Endothelial cell of umbilical vein (primary cell): ENCODE results near the gene WDR7.

Source experiments
- CTCF ChIP-seq, 2 donors: IDR thresholded peaks; 1 replicate in 1 of 2; 2 replicates in 1 of 2; pipeline ENCODE4 v1.5.1; 2011; ENCODE audit warnings: low read length in 2 of 2, mild to moderate bottlenecking in 2 of 2, moderate library complexity in 2 of 2, control low read depth in 1 of 2, inconsistent platforms in 1 of 2, low read depth in 1 of 2; ENCODE audit not compliant: insufficient read depth in 1 of 2; ENCODE audit errors: extremely low read depth in 1 of 2
- EZH2 ChIP-seq: IDR thresholded peaks from 2 replicates; pipeline ENCODE4 v1.6.1; 2012; ENCODE audit warnings: borderline replicate concordance, low read depth, mild to moderate bottlenecking, moderate library complexity, low read length, inconsistent platforms; ENCODE audit not compliant: severe bottlenecking
- FOS ChIP-seq: IDR thresholded peaks from 2 replicates; pipeline ENCODE4 v1.6.1; 2011; ENCODE audit warnings: mild to moderate bottlenecking, low read length, moderate library complexity, borderline replicate concordance; ENCODE audit not compliant: insufficient read depth
- GATA2 ChIP-seq: IDR thresholded peaks from 2 replicates; pipeline ENCODE4 v1.7.0; 2011; ENCODE audit warnings: low read depth, mild to moderate bottlenecking, moderate library complexity, mixed read lengths, low read length; ENCODE audit not compliant: insufficient read length, insufficient read depth
- JUN ChIP-seq: IDR thresholded peaks from 2 replicates; pipeline ENCODE4 v1.6.1; 2011; ENCODE audit warnings: borderline replicate concordance, low read depth; ENCODE audit not compliant: insufficient read length, insufficient read depth
- MYC ChIP-seq: IDR thresholded peaks from one replicate; pipeline ENCODE4 v1.6.1; 2011; ENCODE audit warnings: mild to moderate bottlenecking, low read depth, low read length
- POLR2A ChIP-seq: IDR thresholded peaks from 2 replicates; pipeline ENCODE4 v1.6.1; 2012; ENCODE audit warnings: low read depth, mild to moderate bottlenecking, control low read depth, low read length
- POLR2AphosphoS5 ChIP-seq: IDR thresholded peaks from 2 replicates; pipeline ENCODE4 v1.6.1; 2012; ENCODE audit warnings: low read depth, mild to moderate bottlenecking, control low read depth, low read length, moderate library complexity; ENCODE audit not compliant: insufficient read depth
- TF ChIP-seq, protein P1 (sequence below): IDR thresholded peaks from 2 replicates; pipeline ENCODE4 v1.6.1; 2011; ENCODE audit not compliant: insufficient read depth, insufficient read length

DNA sequence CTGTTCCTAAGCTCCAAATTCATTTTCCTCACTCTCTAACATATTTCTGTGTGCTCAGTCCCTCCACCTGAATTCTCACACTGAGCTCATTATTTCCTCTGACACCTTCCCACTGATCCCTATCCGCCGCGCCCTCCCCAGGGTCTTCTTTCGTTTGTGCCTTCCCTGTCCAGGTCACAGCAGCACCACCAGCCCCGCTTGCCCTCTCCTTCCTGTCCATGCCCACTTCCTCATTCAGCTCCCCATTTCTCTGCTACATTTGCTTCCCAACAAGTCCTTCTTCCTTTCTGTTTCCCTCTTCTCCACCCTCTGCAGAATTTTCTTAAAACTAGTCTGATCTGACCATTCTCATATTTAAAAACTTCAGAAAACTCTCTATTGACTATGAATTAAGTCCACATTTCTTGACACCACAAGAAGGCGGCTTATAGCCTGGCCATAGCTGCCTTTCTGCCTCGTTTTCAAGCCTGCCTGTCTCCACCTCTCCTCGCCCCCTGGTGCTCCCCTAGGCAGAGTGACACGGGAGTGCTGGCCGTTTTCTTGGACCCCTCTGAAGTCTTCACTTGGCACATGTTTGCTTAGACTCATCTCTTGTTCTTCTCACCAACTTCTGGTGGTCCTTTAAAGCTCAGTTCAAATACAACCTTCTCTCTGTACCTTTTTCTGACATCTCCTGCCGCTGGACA is 357.0 kb downstream of the WDR7 start:
- TF ChIP-seq POLR2A, result no peak
- TF ChIP-seq POLR2AphosphoS5, result no peak
- no peak for TF ChIP-seq CTCF (IDR thresholded peaks at IDR 0.05; ENCODE audit: extremely low read depth in 1 of 2, insufficient read depth in 1 of 2, low read depth in 1 of 2, low read length in 2 of 2)
- TF ChIP-seq EZH2, result no peak
- TF ChIP-seq MYC, result no peak
- TF ChIP-seq, protein P1, sequence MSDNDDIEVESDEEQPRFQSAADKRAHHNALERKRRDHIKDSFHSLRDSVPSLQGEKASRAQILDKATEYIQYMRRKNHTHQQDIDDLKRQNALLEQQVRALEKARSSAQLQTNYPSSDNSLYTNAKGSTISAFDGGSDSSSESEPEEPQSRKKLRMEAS, result no peak
- no peak for TF ChIP-seq JUN
- TF ChIP-seq FOS, result no peak
- TF ChIP-seq GATA2, result no peak
